Activated CD4-positive, alpha-beta T cell treated with anti-CD3 and anti-CD28 coated beads, Interleukin-2, Interleukin-4, amounts not matched to agents 100 ng/mL and 50 ng/mL, durations not matched to agents 16 hours and 8 hours (primary cell): Measurements from ENCODE around the gene DPYSL4.

Experiments
- DNase-seq: peaks from one replicate; pipeline ENCODE4 v3.0.0-alpha.2; 2020; ENCODE audit warnings: low spot score

DPYSL4 gene

DNA sequence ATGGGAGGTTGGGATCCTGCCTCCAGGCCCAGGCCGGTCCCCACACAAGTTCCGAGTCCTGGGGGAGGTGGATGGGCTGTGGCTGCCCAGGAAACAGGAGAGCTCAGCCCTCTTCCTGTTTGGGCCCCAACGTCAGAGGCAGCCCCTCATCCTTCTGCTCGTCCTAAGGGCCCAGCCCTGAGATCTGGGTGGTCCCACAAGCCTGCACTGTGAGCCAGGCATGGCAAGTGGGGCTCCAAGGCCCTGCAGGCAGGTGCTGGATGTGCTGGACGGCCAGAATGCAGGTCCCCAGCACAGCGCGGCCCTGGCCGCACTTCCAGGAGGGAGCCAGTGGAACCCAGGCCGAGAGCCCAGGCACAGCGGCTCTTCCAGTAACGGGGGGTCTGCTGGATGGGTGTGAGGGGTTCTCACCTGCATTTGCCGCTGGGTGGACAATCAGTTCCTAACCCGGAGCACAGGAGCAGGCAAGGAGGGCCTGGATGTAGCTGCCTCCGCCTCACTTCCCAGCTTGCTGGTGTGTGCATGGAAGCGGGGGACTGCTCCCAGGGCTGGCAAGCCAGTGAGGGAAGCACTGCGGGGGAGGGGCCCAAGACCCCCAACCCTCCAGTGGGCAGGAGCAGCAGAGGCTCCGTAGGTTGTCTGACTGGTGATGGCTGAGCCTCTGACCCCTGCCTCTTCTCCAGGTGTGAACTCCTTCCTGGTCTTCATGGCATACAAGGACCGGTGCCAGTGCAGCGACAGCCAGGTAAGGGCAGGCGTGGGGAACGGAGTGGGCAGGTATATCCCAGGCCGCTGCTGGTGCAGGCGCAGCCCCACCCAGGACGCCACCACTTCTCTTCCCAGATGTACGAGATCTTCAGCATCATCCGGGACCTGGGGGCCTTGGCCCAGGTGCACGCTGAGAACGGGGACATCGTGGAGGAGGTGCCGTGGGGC, 9.7 kb downstream of the DPYSL4 start:
- no peak for DNase-seq

DNA sequence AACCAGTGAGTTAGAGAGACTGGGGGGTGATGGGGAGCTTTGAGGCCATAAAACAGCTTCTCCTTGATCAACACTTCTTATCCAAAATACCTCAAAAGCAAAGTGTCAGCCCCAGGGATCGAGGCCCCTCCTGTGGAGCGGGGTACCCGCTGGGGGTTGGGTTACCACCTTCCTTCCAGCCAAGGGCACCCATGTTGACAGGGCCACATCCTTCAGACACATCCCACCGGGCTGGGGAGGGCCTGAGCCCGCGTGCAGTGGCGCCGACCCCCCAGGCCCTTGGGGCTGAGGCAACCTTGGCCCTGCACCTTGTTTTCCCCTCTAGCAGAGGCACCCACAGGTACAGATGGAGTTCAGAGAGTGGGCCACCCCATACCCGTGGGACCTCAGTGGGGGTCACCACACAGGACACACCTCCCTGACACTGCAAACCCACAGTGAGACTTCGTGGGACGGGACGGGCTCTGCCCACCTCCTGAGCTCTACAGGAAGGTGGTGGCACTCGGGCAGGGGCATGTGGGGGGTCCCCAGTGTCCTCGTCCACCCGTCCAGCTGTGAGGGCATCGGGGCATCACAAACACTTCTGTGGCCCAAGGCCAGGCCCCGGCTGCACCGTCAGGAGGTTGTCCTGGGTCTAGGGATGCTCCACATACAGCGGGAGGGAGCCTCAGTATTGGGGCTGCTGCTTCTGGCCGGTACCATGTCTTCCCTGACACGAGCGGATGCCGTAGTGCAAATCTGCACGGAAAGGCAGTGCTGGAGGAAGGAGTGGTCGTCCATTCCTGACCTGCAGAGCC, 10.7 kb downstream of the DPYSL4 start:
- no peak for DNase-seq

DNA sequence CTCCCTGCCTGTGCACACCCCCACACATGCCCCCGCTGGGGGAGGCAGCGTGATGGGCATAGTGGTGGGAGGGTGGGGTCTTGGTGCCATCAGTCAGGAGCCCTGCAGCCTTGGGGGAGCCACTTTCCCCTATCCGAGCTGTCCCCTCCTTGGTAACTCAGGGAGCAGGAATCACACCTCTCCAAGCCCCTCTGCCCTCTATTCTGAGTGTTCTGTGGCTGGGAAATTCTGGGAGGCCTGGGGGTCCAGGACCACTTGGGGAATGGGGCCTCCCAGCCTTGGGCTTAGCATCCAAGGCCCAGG, 11.3 kb downstream of the DPYSL4 start:
- no peak for DNase-seq

DNA sequence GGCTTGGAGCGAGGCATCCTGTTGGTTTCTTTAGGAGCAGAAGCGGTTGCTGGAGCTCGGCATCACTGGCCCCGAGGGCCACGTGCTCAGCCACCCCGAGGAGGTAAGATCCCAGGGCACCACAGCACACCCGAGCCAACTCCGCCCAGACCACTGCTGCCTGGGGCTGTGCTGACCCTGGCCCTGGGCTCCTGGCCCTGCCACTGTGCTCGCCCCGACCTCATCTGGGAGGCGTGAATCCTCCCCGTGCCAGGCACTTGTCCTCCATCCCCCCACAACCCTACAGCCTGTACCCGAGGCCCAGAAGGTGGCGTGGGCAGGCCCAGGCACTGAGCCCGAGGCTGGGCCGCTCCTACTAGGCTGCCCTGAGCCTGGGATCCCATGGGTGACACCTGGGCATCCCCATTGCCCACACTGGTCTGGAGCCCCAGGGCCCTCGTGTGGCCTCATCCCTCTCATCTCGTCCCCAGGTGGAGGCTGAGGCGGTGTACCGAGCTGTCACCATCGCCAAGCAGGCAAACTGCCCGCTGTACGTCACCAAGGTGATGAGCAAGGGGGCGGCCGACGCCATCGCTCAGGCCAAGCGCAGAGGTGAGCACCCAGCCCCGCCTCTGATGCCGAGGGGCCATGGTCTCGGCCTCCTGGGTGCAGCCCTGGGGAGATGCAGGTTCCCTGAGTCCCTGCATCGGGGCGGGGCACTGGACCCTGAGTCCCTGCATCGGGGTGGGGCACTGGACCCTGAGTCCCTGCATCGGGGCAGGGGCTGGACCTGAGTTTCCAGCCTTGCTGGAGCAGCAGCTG, 11.8 kb downstream of the DPYSL4 start:
- DNase-seq: no peak

DNA sequence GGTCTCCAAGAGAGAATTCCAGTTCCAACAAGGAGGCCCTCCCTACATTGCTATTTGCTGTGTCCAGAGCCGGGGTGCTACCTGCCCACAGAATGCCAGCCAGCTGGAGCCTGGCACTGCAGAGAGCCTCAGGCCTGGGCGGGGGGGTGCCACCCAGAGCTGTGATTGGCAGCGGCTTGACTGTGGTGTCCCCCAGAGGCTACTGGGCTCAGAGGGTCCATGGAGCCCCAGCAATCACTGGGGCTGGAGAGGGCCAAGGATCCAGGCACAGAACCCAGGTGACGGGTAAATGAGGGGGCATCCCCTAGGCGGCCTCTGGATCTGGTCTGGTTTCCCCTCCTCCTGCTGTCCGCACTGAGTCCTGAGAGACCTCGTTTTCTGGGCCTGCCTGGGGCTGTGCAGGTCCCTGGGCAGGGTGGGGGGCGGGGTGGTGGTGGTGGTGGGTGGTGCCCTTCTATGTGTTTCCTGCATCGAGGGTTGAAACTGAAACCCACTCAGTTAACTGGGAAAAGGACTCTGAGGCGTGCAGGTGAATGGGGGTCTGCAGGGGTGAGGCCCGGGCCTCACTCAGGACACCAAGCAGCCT, 12.6 kb downstream of the DPYSL4 start:
- DNase-seq: no peak

DNA sequence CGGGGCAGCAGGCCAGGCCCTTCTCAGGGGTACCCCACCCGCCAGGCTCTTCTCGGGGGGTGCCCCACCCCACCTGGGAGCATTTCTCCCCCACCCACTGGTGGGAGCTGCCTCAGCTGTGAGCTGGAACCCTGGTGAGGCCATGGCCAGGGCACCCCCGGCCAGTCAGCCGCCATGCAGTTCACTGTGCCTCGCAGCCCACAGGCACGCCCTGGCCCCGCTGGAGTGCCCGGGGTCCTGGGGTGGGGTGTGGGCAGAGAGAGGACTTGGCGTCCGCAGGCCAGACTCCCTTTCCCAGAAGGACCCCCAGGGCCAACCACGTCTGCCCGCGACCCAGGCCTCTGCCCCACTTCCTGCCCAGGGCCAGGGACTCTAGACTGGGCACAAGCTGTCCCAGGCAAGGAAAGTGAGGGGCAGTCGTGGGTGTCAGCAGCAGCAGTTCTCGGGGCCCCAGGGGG, 13.1 kb downstream of the DPYSL4 start:
- no peak for DNase-seq

DNA sequence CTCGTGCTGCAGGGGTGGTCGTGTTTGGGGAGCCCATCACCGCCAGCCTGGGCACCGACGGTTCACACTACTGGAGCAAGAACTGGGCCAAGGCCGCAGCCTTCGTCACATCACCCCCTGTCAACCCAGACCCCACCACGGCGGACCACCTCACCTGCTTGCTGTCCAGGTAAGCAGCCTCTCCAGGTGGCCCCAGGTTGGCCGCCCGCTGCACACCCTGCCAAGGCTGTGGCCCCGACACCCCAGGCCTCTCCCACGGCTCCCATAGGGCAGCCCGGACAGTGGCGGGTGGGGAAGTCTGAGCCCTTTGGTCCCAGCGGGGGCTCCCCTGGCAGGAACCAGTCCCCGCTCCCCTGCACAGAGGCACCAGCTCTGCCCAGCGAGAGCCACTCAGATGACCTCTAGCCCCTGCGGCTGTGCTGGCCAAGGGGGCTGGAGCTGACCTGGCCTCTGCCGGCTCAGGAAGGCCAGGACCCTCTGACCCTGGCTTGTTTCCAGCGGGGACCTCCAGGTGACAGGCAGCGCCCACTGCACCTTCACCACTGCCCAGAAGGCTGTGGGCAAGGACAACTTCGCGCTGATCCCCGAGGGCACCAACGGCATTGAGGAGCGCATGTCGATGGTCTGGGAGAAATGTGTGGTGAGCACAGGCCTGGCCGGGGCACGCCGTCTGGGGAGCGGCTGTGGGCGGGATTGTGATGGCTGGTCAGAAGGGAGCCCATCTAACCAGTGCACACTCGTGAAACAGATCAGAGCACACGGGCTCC, 13.8 kb downstream of the DPYSL4 start:
- DNase-seq: no peak

DNA sequence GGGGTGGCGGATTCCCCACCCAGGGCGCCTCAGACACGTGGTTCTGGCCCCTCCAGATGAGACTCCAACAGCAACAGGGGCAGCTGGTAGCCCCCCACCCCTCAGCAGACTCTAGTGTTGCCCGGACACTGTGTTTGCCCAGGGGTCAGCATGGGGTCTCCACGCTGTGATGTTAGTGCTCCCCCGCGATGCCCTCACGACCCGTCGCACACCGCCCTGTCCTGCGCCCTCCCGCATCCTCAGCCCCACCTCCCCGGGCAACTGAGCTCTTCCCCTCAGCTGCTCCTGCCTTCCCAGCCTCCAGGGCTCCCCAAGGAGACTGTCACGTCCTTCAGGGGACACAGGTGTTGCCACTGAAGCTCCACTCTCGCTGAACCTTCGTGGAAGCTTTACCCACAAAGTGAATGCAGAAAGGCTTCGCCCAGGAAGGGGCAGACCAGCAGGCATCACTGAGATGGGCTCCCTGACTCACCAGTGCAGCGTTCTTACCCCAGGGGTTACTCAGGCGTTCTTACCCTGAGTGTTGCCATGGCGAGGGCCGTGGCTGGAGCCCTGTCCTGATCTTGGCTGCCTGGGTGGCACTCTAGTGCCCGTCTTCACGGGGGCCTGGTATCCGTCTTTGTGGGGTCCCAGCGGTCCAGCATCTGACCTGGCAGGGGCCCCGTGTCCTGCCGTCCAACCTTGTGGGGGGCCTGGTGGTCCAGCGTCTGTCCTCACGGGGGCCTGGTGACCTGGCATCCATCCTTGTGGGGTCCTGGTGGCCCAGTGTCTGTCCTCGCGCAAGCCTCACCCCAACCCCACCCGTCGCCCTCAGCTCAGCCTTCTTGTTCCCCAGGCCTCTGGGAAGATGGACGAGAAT, 14.6 kb downstream of the DPYSL4 start:
- no peak for DNase-seq

DNA sequence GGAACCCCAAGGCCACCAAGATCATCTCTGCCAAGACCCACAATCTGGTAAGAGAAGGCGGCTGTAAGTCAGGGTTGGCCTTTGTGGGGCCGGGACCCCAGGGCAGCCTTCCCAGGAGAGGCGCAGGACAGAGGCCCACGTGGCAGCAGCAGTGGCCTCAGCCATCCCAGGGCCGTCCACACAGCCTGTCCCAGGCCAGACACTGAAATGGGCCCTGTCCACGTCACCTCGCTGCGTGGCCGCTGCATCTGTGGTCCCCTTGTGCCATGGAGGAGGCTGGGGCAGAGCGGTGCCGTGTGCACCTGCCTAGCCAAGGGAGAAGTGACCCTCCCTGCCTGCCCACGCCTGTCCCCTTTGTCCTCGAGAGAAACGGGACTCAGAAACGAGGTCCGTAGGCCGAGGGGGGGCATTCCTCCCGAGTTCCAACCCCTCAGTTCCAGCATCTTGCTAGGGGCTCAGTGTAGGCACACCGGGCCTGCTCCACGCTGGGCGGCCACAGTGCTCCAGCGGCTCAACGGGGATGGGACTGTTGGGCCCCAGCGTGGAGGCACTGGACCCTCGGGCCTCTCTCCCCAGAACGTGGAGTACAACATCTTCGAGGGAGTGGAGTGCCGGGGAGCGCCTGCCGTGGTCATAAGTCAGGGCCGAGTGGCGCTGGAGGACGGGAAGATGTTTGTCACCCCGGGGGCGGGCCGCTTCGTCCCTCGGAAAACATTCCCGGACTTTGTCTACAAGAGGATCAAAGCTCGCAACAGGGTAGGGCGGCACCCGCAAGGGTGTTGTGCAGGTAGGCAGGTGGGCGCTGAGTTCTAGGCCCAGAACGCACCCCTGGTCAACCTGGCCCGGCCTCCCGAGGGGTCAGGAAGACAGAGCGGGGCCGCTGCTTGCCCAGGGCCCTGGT, 15.6 kb downstream of the DPYSL4 start:
- no peak for DNase-seq

DNA sequence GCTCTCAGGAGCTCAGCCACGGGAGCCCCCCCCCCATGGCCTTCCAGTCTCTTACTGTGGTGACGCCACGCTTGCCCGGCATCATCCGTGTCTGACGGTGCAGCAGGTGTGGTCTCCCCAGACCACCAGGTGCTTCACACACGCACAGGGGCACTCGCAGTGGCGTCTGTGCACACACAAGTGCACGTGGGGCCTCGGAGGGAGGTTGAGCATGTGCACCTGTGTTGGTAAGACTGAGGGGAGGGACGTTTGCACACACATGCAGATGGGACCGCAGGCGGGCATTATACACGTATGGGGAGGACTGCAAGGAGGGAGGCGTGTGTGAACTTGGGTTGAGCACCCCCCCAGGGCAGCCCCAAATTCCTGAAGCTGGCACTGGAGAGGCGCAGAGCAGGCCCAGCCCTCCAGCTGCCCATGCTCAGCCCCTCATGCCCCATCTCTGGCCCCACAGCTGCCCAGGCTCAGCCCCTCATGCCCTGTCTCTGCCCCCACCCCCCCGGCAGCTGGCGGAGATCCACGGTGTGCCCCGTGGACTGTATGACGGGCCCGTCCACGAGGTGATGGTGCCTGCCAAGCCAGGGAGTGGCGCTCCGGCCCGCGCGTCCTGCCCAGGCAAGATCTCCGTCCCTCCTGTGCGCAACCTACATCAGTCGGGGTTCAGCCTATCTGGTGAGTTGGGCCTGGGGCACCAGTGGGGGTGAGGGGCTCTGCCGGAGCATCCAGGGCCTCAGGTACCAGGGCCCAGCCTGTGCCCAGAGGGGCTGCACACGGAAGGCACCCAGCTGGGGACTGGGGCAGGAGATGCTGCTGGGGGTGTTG, 16.7 kb downstream of the DPYSL4 start:
- no peak for DNase-seq

DNA sequence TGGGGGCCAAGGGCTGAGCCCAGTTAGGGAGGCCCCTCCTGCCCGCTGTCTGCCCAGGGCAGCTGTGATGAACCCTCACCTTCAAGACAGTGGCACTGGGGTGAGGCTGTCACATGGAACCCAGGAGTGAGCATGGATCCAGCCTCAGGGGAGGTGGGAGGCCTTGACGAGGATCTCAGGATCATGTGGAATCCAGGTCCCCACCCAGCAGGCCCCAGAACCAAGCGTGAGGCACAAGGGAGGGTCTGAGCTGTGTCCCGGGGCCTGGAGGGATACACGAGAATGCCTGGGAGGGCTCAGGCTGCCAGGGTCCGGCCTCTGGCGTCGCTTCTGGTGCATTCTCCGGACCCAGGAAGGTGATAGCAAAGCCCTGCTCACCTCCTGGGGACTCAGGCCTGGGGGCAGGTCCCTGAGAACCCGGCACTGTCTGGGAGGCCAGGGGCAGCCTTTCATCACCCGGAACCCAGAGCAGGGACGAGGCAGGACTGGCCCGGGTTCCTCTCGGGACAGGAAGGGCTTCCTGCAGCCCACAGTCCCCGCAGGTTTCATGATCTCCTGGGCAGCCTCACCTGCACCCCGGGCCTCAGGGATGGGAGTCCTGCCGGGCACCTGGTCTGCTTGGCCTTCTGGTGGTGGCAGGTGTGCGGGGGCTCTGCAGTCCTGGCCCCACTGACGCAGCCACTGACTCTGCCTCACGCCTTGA, 17.5 kb downstream of the DPYSL4 start:
- DNase-seq: no peak

DNA sequence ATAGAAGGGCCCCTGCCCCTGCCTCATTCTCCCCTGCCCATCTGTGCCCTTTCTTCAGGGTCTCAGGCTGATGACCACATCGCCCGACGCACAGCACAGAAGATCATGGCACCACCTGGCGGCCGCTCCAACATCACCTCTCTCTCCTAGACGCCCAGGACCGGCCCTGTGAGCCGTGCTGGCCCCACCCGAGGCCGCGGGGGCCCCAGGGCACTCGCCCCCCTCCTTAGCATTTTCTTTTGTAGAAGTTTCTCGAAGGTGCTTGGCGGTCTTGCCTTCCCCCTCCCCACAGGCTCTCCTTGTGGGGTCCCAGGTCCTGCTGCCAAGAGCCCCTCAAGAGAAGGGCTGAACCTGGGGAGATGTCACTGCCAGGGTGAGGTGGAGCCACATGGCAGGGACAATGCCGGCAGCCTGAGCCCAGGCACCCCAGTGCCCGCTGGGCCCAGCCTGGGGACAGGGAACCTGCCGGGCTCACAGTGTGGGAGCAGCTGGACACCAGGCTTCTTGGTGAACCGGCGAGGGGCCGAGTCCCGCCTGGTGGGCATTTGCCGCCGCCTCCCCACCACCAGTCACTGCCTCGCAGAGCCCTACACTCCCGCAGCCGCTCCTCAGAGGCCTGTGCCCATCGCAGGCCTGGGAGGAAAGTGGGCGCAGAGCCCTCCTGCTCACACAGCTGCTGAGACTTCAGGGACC, 18.2 kb downstream of the DPYSL4 start:
- DNase-seq: no peak

DNA sequence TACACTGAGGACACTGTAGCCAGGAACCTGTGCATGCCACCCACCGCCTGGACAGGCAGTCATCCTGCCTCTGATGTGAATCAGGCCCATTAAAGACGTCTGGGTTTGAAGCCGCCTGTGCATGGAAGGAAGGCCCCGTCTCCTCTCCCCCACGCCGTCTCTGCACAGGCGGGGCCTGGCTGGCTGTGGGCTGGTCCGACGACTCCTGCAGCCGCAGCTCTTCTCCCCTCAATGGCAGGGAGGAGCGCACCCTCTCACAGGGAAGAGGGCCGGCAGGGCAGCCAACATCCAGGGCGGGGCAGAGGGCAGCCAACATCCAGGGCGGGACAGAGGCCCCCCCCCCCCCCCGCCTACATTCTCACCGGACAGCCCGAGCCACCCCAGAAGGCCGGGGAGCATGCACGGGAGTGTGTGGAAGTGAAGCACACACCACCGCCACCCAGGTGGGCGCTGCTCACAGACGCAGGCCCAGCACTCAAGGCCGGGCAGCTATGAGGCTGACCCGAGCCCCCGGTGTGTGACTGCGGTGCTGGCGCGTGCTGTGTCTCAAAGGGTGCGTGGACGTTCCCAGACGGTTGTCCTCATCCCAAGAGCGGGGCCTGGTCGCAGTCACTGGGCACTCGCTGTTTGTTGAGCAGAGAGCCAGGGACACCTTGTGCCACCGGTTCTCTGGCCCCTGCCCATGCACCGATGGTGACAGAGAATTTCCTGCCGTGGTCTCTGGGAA, 19.1 kb downstream of the DPYSL4 start:
- DNase-seq: no peak

DNA sequence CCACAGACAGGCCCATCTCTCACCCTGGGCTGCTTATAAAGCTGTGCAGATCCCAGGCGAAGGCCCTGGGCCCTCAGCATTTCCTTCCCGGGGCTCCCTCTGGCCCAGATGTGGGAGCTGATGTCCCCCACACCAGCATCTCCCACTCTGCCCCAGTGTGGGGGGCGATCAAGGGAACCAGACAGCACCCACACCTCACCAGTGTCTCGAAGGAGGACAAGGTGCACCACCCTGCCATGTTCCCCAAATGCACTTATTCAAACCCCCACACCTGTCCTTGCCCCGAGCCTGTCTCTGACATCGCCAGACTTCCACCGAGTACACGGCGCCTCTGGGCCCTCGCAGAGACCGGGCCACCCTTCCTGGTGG, 19.6 kb downstream of the DPYSL4 start:
- DNase-seq: no peak

DNA sequence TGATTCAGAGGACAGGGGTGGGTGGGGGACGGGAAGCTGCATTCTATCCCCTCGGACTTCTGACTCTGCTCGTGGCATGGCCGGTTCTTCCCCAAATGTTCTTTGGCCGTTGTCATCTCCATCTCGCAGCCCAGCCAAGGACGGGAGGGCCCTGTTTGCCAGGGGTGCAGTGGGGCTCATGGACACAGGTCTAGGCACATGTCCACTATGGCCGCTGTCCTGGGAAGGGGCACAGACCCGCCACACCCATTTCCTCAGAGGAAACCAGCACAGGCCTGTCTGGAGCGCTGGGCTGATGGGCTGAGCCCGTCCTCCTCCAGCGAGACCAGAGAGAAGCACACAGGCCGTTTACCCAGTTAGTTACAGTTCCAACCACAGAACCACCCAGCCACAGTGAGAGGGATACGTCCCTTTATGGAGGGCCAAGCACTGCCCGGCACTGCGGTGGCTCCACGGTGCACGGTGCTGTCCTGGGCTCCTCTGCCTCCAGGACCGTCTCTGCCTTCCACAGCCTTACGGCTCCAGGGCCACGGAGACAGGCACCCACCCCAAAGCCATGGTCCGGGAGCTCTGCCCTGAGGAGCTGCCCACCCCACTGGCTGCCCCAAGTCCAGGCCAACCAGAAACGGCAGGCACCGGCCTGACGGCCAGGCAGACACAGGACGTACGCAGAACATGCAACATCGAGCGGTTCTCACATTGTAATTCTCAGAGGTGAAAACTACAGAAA, 20.2 kb downstream of the DPYSL4 start:
- no peak for DNase-seq
